K562 (cell line): ENCODE data around the gene BLOC1S4. TPM values are rescaled to one million over a fixed set of nuclear protein-coding genes. Genes with fewer than 3 reads are reported as not detected.
A peak's percentile ranks its signal among the peaks of the same experiment; 100 is the strongest.

Source experiments
- BMI1 ChIP-seq: fragments of 150-350 bp; IDR thresholded peaks from 2 replicates; pipeline ENCODE4 v1.6.1; 2014; ENCODE audit warnings: low read length
- BRCA1 ChIP-seq, 2 experiments: fragments of 450-650 bp in 1 of 2; sonication (generic) in 1 of 2; formaldehyde crosslinking in 1 of 2; IDR thresholded peaks; 2 replicates each; pipeline versions ENCODE4 v1.5.0 to v1.6.1; 2017 to 2020; ENCODE audit warnings: mild to moderate bottlenecking in 1 of 2, missing genetic modification reagents in 1 of 2
- HCFC1 ChIP-seq: IDR thresholded peaks from 2 replicates; pipeline ENCODE4 v1.6.1; 2012; ENCODE audit warnings: low read depth, low read length, improper control_type of control experiment
- L3MBTL2 ChIP-seq: fragments of 450-650 bp; IDR thresholded peaks from 2 replicates; pipeline ENCODE4 v1.6.1; 2016; ENCODE audit warnings: mild to moderate bottlenecking, moderate library complexity
- POU5F1 ChIP-seq: fragments of 150-350 bp; IDR thresholded peaks from 2 replicates; pipeline ENCODE4 v1.6.1; 2014; ENCODE audit warnings: borderline replicate concordance, low read length, low read depth, mild to moderate bottlenecking; ENCODE audit not compliant: partially characterized antibody
- PTTG1 ChIP-seq: fragments of 450-650 bp; IDR thresholded peaks from 2 replicates; pipeline ENCODE4 v1.6.1; 2016; ENCODE audit warnings: low read depth, mild to moderate bottlenecking, missing genetic modification characterization, missing compliant biosample characterization
- SETDB1 ChIP-seq: IDR thresholded peaks from one replicate; pipeline ENCODE4 v1.6.1; 2012; ENCODE audit warnings: low read length, control low read depth, inconsistent platforms
- SIN3A ChIP-seq, 2 experiments: fragments of 150-350 bp in 1 of 2; IDR thresholded peaks; 2 replicates each; pipeline ENCODE4 v1.6.1; 2011 to 2016; ENCODE audit warnings: borderline replicate concordance in 2 of 2, low read depth in 2 of 2, low read length in 2 of 2, mild to moderate bottlenecking in 2 of 2, moderate library complexity in 2 of 2; ENCODE audit not compliant: control insufficient read depth in 1 of 2
- SRSF3 ChIP-seq: fragments of 200-400 bp; formaldehyde crosslinking; IDR thresholded peaks from 2 replicates; pipeline ENCODE4 v1.6.1; 2016; ENCODE audit warnings: mild to moderate bottlenecking, low read length, moderate library complexity; ENCODE audit not compliant: insufficient read depth
- SRSF7 ChIP-seq: fragments of 200-400 bp; formaldehyde crosslinking; optimal IDR thresholded peaks from 2 replicates; pipeline ENCODE3; 2017; ENCODE audit warnings: mild to moderate bottlenecking, low read depth, low read length
- polyA plus RNA-seq, 8 experiments: library from polyadenylated mRNA; depleted of rRNA in 4 of 8; stranded (reverse) in 5 of 8; unstranded in 3 of 8; fragments of >200 nt; fragmentation: Nextera tagmentation in 2 of 8; fragmentation: Illumina TruSeq in 1 of 8; extraction: Ambion mirVana in 2 of 8; extraction: Trizol in 1 of 8; gene quantifications; 2 replicates each; pipeline versions ENCODE4 v1.2.1 to v1.2.3, GENCODE V29; 2011 to 2014; ENCODE audit warnings: inconsistent platforms in 1 of 8, missing spikeins in 1 of 8
- total RNA-seq, 7 experiments: library from RNA; depleted of rRNA in 6 of 7; stranded (reverse); fragments of >200 nt in 6 of 7; fragmentation: Illumina TruSeq in 2 of 7; extraction: Trizol in 2 of 7; gene quantifications; 2 replicates each; pipeline versions ENCODE4 v1.2.1 to v1.2.3, GENCODE V29; 2011 to 2021; ENCODE audit warnings: low replicate concordance in 1 of 7
- TF ChIP-seq, protein P1 (sequence below): fragments of 450-650 bp; IDR thresholded peaks from 2 replicates; pipeline ENCODE4 v1.6.1; 2018; ENCODE audit warnings: mild to moderate bottlenecking, low read depth; ENCODE audit not compliant: partially characterized antibody
- TF ChIP-seq, protein P2 (sequence below): fragments of 450-650 bp; formaldehyde crosslinking; conservative IDR thresholded peaks from 2 replicates; pipeline ENCODE4 v1.4.0; 2022; ENCODE audit warnings: mild to moderate bottlenecking, missing genetic modification characterization
- TF ChIP-seq, protein P3 (sequence below): sonication (generic); formaldehyde crosslinking; IDR thresholded peaks from 2 replicates; pipeline ENCODE4 v1.5.0; 2020; ENCODE audit warnings: missing genetic modification reagents
- TF ChIP-seq, protein P4 (sequence below): fragments of 450-650 bp; IDR thresholded peaks from 2 replicates; pipeline ENCODE4 v1.6.1; 2016; ENCODE audit warnings: low read depth

Gene BLOC1S4
- total and polyA plus RNA-seq, 9 of the 15 experiments (the other 6 are each of a cell fraction or from before 2014, with no cell fraction given), result 3.1 to 31.6 (median 11.2) TPM

DNA sequence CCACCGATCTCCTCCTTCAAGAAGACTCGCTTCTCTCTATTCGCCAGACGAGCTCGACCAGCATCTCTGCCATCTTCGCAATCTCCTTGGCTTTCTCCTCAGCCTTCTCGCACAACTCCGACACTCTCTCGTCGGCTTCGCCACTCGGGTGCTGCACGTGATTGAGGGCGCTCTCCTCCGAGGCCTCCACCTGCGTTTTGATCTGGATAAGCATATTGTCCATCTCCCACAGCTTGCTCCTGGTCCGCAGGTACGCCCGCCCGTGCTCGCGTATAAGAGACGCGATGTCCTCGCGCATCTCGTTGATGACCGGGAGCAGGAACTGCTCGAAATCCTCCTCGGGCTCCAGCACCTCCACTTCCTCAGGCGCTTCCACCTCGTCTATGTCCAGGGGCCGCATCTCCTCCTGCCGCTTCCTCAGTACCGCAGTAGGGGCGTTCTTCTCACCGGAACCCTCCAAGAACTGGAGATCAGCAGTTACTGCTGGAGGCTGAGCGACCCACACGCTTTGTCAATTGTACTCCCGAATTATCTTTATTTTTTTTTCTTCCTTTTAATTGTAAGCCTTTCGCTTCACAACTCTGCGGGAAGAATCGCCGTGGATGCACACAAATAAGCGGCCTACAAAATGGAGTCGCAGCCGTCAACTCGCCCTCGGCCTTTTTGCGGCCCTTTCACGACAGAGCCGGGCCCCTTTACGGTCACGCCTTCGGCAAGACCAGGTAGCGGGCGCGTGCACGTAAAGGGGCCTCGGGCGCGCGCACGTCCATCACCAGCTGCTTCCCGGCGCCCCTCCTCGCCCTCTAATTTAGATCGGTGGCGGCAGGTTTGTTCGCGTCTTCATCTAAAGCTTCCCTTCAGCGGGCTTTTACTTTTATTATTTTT is 6.5 kb upstream of the BLOC1S4 start, which contains the start of gene MRFAP1L1 (continued):
- TF ChIP-seq, protein P1, sequence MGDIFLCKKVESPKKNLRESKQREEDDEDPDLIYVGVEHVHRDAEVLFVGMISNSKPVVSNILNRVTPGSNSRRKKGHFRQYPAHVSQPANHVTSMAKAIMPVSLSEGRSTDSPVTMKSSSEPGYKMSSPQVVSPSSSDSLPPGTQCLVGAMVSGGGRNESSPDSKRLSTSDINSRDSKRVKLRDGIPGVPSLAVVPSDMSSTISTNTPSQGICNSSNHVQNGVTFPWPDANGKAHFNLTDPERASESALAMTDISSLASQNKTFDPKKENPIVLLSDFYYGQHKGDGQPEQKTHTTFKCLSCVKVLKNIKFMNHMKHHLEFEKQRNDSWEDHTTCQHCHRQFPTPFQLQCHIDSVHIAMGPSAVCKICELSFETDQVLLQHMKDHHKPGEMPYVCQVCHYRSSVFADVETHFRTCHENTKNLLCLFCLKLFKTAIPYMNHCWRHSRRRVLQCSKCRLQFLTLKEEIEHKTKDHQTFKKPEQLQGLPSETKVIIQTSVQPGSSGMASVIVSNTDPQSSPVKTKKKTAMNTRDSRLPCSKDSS, result no peak
- TF ChIP-seq BRCA1 (IDR thresholded peaks at IDR 0.05) (no peak), BRCA1 (CRISPR knock-in tag; IDR thresholded peaks at IDR 0.05) (no peak), PTTG1 (tag) (no peak), SRSF3 (no peak), SETDB1 (no peak), BMI1 (no peak), L3MBTL2 (peak; percentile 97), SIN3A (IDR thresholded peaks at IDR 0.05; ENCODE audit: borderline replicate concordance in 2 of 2, control insufficient read depth in 1 of 2, low read depth in 2 of 2, low read length in 2 of 2) (peak; percentile 32 to 46; a peak in 1 of 4 replicates), POU5F1 (no peak), HCFC1 (peak; percentile 68), SRSF7 (no peak)
- TF ChIP-seq, protein P2, sequence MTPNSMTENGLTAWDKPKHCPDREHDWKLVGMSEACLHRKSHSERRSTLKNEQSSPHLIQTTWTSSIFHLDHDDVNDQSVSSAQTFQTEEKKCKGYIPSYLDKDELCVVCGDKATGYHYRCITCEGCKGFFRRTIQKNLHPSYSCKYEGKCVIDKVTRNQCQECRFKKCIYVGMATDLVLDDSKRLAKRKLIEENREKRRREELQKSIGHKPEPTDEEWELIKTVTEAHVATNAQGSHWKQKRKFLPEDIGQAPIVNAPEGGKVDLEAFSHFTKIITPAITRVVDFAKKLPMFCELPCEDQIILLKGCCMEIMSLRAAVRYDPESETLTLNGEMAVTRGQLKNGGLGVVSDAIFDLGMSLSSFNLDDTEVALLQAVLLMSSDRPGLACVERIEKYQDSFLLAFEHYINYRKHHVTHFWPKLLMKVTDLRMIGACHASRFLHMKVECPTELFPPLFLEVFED (CRISPR knock-in tag), result no peak
- TF ChIP-seq, protein P3, sequence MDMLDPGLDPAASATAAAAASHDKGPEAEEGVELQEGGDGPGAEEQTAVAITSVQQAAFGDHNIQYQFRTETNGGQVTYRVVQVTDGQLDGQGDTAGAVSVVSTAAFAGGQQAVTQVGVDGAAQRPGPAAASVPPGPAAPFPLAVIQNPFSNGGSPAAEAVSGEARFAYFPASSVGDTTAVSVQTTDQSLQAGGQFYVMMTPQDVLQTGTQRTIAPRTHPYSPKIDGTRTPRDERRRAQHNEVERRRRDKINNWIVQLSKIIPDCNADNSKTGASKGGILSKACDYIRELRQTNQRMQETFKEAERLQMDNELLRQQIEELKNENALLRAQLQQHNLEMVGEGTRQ (CRISPR knock-in tag), result peak; percentile 63; the same call in 1 of the 2 replicates
- TF ChIP-seq, protein P4, sequence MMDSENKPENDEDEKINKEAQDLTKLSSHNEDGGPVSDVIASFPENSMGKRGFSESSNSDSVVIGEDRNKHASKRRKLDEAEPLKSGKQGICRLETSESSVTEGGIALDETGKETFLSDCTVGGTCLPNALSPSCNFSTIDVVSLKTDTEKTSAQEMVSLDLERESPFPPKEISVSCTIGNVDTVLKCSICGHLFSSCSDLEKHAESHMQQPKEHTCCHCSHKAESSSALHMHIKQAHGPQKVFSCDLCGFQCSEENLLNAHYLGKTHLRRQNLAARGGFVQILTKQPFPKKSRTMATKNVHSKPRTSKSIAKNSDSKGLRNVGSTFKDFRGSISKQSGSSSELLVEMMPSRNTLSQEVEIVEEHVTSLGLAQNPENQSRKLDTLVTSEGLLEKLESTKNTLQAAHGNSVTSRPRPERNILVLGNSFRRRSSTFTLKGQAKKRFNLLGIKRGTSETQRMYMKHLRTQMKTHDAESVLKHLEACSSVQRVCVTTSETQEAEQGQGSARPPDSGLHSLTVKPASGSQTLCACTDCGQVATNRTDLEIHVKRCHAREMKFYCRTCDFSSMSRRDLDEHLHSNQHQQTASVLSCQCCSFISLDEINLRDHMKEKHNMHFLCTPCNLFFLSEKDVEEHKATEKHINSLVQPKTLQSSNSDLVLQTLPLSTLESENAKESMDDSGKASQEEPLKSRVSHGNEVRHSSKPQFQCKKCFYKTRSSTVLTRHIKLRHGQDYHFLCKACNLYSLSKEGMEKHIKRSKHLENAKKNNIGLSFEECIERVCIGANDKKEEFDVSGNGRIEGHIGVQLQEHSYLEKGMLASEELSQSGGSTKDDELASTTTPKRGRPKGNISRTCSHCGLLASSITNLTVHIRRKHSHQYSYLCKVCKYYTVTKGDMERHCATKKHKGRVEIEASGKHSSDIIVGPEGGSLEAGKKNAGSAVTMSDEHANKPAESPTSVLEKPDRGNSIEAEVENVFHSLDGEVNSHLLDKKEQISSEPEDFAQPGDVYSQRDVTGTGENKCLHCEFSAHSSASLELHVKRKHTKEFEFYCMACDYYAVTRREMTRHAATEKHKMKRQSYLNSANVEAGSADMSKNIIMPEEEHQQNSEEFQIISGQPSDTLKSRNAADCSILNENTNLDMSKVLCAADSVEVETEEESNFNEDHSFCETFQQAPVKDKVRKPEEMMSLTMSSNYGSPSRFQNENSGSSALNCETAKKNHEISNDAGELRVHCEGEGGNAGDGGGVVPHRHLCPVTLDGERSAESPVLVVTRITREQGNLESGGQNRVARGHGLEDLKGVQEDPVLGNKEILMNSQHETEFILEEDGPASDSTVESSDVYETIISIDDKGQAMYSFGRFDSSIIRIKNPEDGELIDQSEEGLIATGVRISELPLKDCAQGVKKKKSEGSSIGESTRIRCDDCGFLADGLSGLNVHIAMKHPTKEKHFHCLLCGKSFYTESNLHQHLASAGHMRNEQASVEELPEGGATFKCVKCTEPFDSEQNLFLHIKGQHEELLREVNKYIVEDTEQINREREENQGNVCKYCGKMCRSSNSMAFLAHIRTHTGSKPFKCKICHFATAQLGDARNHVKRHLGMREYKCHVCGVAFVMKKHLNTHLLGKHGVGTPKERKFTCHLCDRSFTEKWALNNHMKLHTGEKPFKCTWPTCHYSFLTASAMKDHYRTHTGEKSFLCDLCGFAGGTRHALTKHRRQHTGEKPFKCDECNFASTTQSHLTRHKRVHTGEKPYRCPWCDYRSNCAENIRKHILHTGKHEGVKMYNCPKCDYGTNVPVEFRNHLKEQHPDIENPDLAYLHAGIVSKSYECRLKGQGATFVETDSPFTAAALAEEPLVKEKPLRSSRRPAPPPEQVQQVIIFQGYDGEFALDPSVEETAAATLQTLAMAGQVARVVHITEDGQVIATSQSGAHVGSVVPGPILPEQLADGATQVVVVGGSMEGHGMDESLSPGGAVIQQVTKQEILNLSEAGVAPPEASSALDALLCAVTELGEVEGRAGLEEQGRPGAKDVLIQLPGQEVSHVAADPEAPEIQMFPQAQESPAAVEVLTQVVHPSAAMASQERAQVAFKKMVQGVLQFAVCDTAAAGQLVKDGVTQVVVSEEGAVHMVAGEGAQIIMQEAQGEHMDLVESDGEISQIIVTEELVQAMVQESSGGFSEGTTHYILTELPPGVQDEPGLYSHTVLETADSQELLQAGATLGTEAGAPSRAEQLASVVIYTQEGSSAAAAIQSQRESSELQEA, result no peak
